ENCODE results near the gene FIZ1.

The FIZ1 gene, protein sequence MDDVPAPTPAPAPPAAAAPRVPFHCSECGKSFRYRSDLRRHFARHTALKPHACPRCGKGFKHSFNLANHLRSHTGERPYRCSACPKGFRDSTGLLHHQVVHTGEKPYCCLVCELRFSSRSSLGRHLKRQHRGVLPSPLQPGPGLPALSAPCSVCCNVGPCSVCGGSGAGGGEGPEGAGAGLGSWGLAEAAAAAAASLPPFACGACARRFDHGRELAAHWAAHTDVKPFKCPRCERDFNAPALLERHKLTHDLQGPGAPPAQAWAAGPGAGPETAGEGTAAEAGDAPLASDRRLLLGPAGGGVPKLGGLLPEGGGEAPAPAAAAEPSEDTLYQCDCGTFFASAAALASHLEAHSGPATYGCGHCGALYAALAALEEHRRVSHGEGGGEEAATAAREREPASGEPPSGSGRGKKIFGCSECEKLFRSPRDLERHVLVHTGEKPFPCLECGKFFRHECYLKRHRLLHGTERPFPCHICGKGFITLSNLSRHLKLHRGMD

DNA sequence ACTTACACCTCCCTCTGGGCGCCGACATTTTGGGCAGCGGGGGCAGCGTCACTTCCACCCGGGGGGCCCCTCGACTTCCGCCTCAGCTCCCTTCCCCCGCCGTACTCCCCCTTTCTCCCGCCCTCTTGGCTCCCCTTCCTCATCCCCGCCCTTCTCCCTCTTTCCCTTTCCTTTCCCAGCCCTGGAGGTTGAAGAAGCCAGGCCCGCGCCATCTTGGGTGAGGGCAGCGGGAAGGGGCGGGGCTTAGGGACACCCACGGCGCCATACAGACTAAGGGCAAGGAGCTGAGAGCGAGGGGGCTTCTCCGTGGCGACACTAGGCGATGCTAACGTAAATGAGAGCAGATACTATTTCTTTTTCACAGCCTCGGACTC lies at the start of gene FIZ1:
Gene FIZ1 (minus strand): TSS at position 50 of the 374 bp plus-strand sequence. CDS start 1,652 bp downstream, outside the sequence.
- peak within 1 kb of the TSS; percentile 87 for H3K4me3 ChIP-seq (replicated peaks; ENCODE audit: low read depth, low read length)
- peak; percentile 97 for DNase-seq (ENCODE audit: extremely low read depth, insufficient read length)
- H3K27me3 ChIP-seq (replicated peaks; ENCODE audit: control insufficient read depth, insufficient read depth, low read length): no peaks in the 10 kb centered on the region
- H3K36me3 ChIP-seq (ENCODE audit: control insufficient read depth, insufficient read depth, low read length): peaks cover 12% of the 10 kb centered on the region
- TF ChIP-seq, protein P1, sequence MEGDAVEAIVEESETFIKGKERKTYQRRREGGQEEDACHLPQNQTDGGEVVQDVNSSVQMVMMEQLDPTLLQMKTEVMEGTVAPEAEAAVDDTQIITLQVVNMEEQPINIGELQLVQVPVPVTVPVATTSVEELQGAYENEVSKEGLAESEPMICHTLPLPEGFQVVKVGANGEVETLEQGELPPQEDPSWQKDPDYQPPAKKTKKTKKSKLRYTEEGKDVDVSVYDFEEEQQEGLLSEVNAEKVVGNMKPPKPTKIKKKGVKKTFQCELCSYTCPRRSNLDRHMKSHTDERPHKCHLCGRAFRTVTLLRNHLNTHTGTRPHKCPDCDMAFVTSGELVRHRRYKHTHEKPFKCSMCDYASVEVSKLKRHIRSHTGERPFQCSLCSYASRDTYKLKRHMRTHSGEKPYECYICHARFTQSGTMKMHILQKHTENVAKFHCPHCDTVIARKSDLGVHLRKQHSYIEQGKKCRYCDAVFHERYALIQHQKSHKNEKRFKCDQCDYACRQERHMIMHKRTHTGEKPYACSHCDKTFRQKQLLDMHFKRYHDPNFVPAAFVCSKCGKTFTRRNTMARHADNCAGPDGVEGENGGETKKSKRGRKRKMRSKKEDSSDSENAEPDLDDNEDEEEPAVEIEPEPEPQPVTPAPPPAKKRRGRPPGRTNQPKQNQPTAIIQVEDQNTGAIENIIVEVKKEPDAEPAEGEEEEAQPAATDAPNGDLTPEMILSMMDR (IDR thresholded peaks at IDR 0.05; ENCODE audit: insufficient read depth, low read length, poor library complexity, severe bottlenecking): no peak

DNA sequence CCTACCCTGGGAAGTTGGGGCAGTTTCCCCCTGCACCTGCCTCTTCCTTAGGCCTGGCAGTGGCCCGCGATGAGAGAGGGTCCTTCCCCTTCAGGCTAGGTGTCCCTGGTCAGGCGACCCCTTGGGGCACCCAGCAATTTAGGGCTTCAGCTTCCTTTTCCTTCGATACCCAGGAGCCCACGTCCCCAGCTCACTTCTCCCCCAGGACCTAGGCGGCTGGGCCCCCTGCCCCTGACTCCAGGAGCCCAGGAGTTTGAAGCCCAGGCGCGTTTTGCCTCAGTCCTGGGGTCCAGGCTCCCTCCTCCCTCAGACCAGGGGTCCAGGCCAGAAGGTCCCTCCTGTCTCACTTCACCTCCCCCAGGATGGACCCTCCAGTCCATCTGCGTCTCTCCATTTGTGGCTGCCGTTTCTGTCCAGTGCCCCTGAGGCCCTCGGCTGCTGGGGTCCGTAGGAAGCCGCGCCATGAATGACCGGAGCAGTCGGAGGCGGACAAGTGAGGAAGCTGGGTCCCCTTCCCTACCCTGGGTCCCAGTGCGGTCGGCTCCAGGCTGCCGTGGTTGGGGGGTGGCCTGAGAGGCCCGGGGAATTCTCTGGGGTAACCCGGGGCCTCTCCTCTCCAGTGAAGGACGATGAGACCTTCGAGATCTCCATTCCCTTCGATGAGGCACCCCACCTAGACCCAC lies 49.4 kb upstream of the FIZ1 start:
- no peaks in the 10 kb centered on the region for H3K27me3 ChIP-seq (replicated peaks; ENCODE audit: control insufficient read depth, insufficient read depth, low read length)
- DNase-seq (ENCODE audit: extremely low read depth, insufficient read length): no peak
- H3K4me3 ChIP-seq (replicated peaks; ENCODE audit: low read depth, low read length): peak overlapping the region; percentile 83
- TF ChIP-seq, protein P1 (IDR thresholded peaks at IDR 0.05; ENCODE audit: insufficient read depth, low read length, poor library complexity, severe bottlenecking): no peak
- H3K36me3 ChIP-seq (ENCODE audit: control insufficient read depth, insufficient read depth, low read length): peaks cover 15% of the 10 kb centered on the region

DNA sequence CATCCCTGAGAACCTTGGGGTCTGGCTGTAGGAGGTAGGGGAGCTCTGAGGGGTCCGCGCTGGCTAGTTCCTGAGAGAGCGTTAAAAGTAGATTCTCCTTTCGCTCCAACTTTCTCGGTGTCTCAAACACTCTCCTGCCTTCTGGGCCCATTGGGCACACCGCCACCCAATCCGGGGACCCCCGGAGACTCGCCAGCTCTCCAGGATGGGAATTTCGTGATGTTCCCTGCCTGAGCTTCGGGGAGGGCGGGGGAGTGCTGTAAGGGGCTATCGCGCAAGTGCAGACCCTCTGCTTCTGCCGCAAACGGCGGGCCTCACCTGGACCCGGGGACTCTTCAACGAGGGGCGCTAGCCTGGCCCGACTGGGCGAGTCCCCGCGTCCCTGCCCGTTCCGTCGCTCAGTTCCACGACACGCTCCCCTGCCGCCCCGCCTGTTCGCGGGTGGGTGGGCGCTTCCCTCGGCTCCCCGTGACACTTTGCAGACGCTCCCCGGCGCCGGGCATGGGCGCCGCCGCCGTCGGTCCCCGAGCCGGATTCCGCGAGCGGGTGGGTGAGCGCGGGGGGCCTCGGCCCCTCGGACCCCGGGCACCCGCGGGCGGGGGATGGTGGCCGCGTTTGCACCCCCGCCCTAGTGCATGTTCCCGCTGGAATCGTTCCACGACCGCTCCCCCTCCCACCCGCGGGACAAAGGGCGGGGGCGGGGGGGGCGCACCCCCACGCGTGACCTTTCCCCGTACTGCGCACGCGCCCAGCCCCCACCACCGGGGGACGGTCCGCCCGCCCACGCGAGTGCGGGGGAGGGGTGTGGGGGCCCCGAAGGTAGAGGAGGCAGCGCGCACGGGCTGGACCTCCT lies 48.6 kb upstream of the FIZ1 start, which contains the start of gene CCDC106:
Gene CCDC106 (plus strand): TSS at position 481 of the 853 bp plus-strand sequence. CDS start 835 bp downstream, outside the sequence.
- TF ChIP-seq, protein P1 (IDR thresholded peaks at IDR 0.05; ENCODE audit: insufficient read depth, low read length, poor library complexity, severe bottlenecking): no peak
- peaks cover 15% of the 10 kb centered on the region for H3K36me3 ChIP-seq (ENCODE audit: control insufficient read depth, insufficient read depth, low read length)
- peak within 1 kb of the TSS; percentile 83 for H3K4me3 ChIP-seq (replicated peaks; ENCODE audit: low read depth, low read length)
- no peaks in the 10 kb centered on the region for H3K27me3 ChIP-seq (replicated peaks; ENCODE audit: control insufficient read depth, insufficient read depth, low read length)
- peak; percentile 85 for DNase-seq (ENCODE audit: extremely low read depth, insufficient read length)

DNA sequence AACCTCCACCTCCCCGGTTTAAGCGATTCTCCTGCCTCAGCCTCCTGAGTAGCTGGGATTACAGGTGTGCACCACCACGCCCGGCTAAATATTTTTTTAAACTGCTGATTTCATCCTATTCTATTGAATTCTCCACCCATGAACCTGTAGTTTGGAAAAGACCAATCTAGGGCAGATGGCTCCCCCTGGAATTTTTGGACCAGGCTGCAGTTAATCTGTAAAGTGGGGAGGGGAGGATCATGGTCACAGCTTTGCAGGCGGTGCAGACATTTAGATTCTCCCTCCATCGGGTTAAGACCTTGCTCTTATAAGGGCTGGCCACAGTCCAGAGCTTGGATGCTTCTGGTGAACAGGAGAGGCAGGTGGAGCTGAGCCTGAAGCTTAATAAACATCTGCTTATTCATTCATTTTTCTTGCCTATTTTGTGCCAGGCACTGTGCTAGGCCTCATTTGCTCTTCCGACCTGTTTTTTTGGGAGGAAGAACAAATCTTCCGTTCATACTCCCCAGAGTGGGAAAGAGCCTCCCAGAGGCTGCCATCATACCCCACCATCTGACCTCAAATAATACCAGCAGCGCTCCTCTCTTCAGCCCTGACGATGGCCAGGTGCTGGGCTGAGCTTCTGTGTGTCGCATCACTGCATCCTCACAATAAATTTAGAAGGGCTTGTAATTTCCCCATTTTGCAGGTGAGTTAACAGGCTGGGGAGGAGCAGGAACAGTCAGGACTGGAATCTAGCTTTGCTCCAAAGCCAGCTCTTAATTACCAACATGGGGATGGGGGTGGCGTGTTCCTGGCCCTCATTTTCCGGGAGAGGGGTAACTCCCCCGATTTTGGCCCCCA lies 47.8 kb upstream of the FIZ1 start:
- Histone ChIP-seq H3K27me3 (replicated peaks; ENCODE audit: control insufficient read depth, insufficient read depth, low read length) (no peaks in the 10 kb centered on the region), H3K4me3 (replicated peaks; ENCODE audit: low read depth, low read length) (peak overlapping the region; percentile 83), H3K36me3 (ENCODE audit: control insufficient read depth, insufficient read depth, low read length) (peaks cover 11% of the 10 kb centered on the region)
- no peak for DNase-seq (ENCODE audit: extremely low read depth, insufficient read length)
- TF ChIP-seq, protein P1 (IDR thresholded peaks at IDR 0.05; ENCODE audit: insufficient read depth, low read length, poor library complexity, severe bottlenecking): no peak

DNA sequence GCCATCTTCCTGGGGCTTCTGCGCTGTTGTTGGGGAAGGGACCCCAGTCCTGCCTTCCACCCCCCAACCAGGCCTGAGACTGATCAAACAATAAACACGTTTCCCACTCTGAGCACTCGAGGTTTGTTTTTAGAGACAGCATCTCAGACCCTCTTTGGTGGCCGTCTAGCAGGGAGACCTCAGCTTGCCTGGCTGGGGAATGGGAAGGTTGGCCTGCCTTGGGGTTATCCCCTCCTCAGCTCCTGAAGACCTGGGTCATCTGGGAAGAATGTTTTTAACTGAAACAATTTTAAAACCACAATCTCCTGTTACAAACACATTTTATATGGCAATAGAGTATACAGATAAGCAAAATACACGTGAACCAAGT lies 46.2 kb upstream of the FIZ1 start:
- TF ChIP-seq, protein P1 (IDR thresholded peaks at IDR 0.05; ENCODE audit: insufficient read depth, low read length, poor library complexity, severe bottlenecking): no peak
- H3K27me3 ChIP-seq (replicated peaks; ENCODE audit: control insufficient read depth, insufficient read depth, low read length): no peaks in the 10 kb centered on the region
- no peak for DNase-seq (ENCODE audit: extremely low read depth, insufficient read length)
- H3K4me3 ChIP-seq (replicated peaks; ENCODE audit: low read depth, low read length): peak overlapping the region; percentile 90
- H3K36me3 ChIP-seq (ENCODE audit: control insufficient read depth, insufficient read depth, low read length): peaks cover 11% of the 10 kb centered on the region

All from GM06990 (cell line).